GM12875 (cell line): ENCODE data around the gene MMP28.

Experiments
- H3K4me3 ChIP-seq: one replicate; pipeline ENCODE4 v1.5.1; 2011; ENCODE audit warnings: low read depth, low read length, control low read depth
- CTCF ChIP-seq: IDR thresholded peaks from 2 replicates; pipeline ENCODE4 v1.5.1; 2011; ENCODE audit warnings: low read depth, mild to moderate bottlenecking, control low read depth, inconsistent platforms, low read length, moderate library complexity, borderline replicate concordance; ENCODE audit not compliant: insufficient read depth

Gene MMP28, protein sequence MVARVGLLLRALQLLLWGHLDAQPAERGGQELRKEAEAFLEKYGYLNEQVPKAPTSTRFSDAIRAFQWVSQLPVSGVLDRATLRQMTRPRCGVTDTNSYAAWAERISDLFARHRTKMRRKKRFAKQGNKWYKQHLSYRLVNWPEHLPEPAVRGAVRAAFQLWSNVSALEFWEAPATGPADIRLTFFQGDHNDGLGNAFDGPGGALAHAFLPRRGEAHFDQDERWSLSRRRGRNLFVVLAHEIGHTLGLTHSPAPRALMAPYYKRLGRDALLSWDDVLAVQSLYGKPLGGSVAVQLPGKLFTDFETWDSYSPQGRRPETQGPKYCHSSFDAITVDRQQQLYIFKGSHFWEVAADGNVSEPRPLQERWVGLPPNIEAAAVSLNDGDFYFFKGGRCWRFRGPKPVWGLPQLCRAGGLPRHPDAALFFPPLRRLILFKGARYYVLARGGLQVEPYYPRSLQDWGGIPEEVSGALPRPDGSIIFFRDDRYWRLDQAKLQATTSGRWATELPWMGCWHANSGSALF

GRCh38 chr17:35795007-35795870 is at the start of gene MMP28:
Gene MMP28 (minus strand): TSS chr17:35795641. CDS start chr17:35795377, 264 bp downstream.
- H3K4me3 ChIP-seq, result no peak within 1 kb of the TSS
- no peak for TF ChIP-seq CTCF

GRCh38 chr17:35844547-35844946 is 49.1 kb upstream of the MMP28 start:
- no peak for TF ChIP-seq CTCF
- no peak overlapping the region for H3K4me3 ChIP-seq

DNA sequence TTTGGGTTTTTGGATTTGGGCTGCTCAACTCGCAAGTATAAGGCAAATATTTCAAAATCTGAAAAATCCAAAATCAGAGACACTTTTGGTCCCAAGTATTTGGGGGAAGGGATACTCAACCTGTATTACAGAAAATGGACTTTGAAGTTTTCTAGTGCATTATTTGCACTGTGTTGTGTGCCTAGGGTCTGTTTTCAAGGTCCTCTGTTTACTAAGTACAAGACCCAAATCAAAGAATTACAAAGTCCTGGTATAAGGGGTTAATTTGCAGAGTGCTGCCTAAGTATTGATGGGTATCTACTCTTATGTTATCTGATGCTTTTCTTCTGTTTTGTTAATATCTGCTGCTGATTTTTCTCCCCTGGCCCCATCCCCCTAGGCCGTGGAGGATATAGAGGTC is 48.3 kb upstream of the MMP28 start:
- no peak overlapping the region for H3K4me3 ChIP-seq

GRCh38 chr17:35842239-35842638 is 46.8 kb upstream of the MMP28 start:
- no peak for TF ChIP-seq CTCF

More for the DNA sequence above, 48.3 kb upstream of the MMP28 start:
- TF ChIP-seq CTCF, result no peak

GRCh38 chr17:35841505-35841904 is 46.1 kb upstream of the MMP28 start:
- TF ChIP-seq CTCF, result no peak
- H3K4me3 ChIP-seq, result no peak overlapping the region

More at GRCh38 chr17:35842239-35842638, 46.8 kb upstream of the MMP28 start:
- no peak overlapping the region for H3K4me3 ChIP-seq

DNA sequence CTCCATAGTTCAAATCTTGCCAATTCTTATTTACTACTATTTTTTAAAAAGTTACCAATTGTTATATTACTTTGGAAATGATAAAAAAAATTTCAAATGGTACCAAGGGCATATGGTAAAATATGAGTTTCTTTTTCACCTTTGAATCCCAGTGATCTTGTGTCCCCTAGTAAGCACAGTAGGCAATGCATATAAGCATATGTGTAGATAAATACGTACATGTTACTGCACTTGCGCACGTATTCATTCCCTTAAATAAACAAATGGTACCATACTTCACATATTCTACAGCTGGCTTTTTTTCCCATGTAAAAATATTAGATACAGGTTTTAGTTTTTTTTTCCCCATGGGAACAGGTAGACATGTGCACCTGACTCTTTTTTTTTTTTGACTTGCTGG is 45.7 kb upstream of the MMP28 start:
- no peak for TF ChIP-seq CTCF
- no peak overlapping the region for H3K4me3 ChIP-seq
